ENCODE data around the gene SLC6A5. TPM values are rescaled to one million over a fixed set of nuclear protein-coding genes. Genes with fewer than 3 reads are reported as not detected.

SLC6A5 gene
- total and polyA plus RNA-seq, 9 of the 15 experiments (the other 6 are each of a cell fraction or from before 2014, with no cell fraction given) = 0.08 TPM; not detected in 8

- H3K9ac ChIP-seq (ENCODE audit: insufficient read depth in 1 of 2, low read depth in 2 of 2, low read length in 2 of 2) = no peak overlapping the region
- H3K4me3 ChIP-seq = no peak overlapping the region
- ChIA-PET CTCF (ENCODE audit: low intra/inter-chr PET ratio) (no interaction called here), POLR2A (no interaction called here)
- H3K27me3 ChIP-seq (ENCODE audit: control insufficient read depth in 2 of 2, insufficient read depth in 2 of 2, low read length in 2 of 2) = peaks cover 2 to 33% of the 10 kb centered on the region in 2 experiments; a peak in 2 of 5 replicates
- no peaks in the 10 kb centered on the region for H3K36me3 ChIP-seq (ENCODE audit: control insufficient read depth, insufficient read depth, low read length)
- no peaks in the 10 kb centered on the region for H3K4me1 ChIP-seq (replicated peaks in 1 of 2; ENCODE audit: control insufficient read depth in 2 of 2, insufficient read depth in 2 of 2, low read length in 2 of 2)
- H3K27ac ChIP-seq (ENCODE audit: extremely low read depth, low read depth, low read length) = no peak overlapping the region
- intact Hi-C loops (cut with micrococcal nuclease) = no loop called here
- in situ Hi-C loops (cut with MboI) = loop anchor here (25.0 kb wide), 1 partner anchor 686 kb away; no protein-coding TSS in a partner anchor
- no peak for FAIRE-seq
- no peaks in the 10 kb centered on the region for H3K9me3 ChIP-seq (replicated peaks; ENCODE audit: control insufficient read depth, insufficient read depth, low read depth, low read length)
- BruUV-seq (replicated peaks) = no TSS peak
- no peak; the same call in 2 of the 3 replicates for ATAC-seq
- no peak overlapping the region for H3K4me2 ChIP-seq (ENCODE audit: insufficient read depth, low read length)
- no peaks in the 10 kb centered on the region for H3K9me1 ChIP-seq (ENCODE audit: control insufficient read depth, insufficient read depth, low read length)
- TF ChIP-seq ILK (tag; IDR thresholded peaks at IDR 0.05; ENCODE audit: borderline replicate concordance, low read depth) (no peak), CBX8 (IDR thresholded peaks at IDR 0.05; ENCODE audit: borderline replicate concordance, extremely low read depth, low read depth, low read length, poor library complexity, severe bottlenecking) (no peak), CREB3 (tag; conservative IDR thresholded peaks at IDR 0.05; ENCODE audit: low read depth) (no peak), CCNT2 (IDR thresholded peaks at IDR 0.05; ENCODE audit: borderline replicate concordance, extremely low read depth, insufficient read length, low read depth, low read length) (no peak), CCAR2 (IDR thresholded peaks at IDR 0.05; ENCODE audit: low read depth, low read length) (no peak), PHTF2 (CRISPR knock-in tag; IDR thresholded peaks at IDR 0.05) (no peak), CBX1 (IDR thresholded peaks at IDR 0.05; ENCODE audit: low read depth) (no peak), ARID3B (CRISPR knock-in tag; IDR thresholded peaks at IDR 0.05; ENCODE audit: borderline replicate concordance) (no peak), KDM5B (IDR thresholded peaks at IDR 0.05; ENCODE audit: insufficient replicate concordance, low read depth, low read length) (no peak), ETV1 (tag; conservative IDR thresholded peaks at IDR 0.05; ENCODE audit: low read depth) (no peak), RFX1 (IDR thresholded peaks at IDR 0.05) (no peak), ERF (CRISPR knock-in tag; IDR thresholded peaks at IDR 0.05) (no peak), MTF1 (CRISPR knock-in tag; IDR thresholded peaks at IDR 0.05; ENCODE audit: borderline replicate concordance) (no peak), EWSR1 (IDR thresholded peaks at IDR 0.05; ENCODE audit: borderline replicate concordance, low read depth, partially characterized antibody) (no peak), GATAD2B (IDR thresholded peaks at IDR 0.05; ENCODE audit: borderline replicate concordance) (no peak), HDAC3 (IDR thresholded peaks at IDR 0.05; ENCODE audit: borderline replicate concordance, partially characterized antibody) (no peak), MTA1 (IDR thresholded peaks at IDR 0.05; ENCODE audit: borderline replicate concordance) (no peak)
- 0% methylated on average over 4 of the region's 4 CpGs for WGBS (ENCODE audit: insufficient coverage, low coverage, missing lambda C conversion rate)
- no peaks in the 10 kb centered on the region for H4K20me1 ChIP-seq (replicated peaks; ENCODE audit: control insufficient read depth, insufficient read depth, low read length)
- H2AFZ ChIP-seq (ENCODE audit: low read depth, low read length) = no peak overlapping the region
- DNase-seq (ENCODE audit: extremely low read depth in 1 of 4, low spot score in 3 of 4) = no peak
- H3K79me2 ChIP-seq (ENCODE audit: control insufficient read depth, insufficient read depth, low read length) = no peaks in the 10 kb centered on the region
Measured at GRCh38 chr11:20623252-20623651, 23.8 kb downstream of the SLC6A5 start.

All from K562 (cell line).